MM.1S (cell line): ENCODE measurements around the gene KDELR3.

Experiments
- CTCF ChIP-seq: fragments of 300-600 bp; sonication (generic); IDR thresholded peaks from 2 replicates; pipeline ENCODE4 v1.5.1; 2016; ENCODE audit warnings: antibody characterized with exemption, low read length, mixed read lengths
- EZH2 ChIP-seq: fragments of 300-600 bp; sonication (generic); optimal IDR thresholded peaks from 2 replicates; pipeline ENCODE3; 2017; ENCODE audit warnings: low read depth, mild to moderate bottlenecking, antibody characterized with exemption, low read length, mixed read lengths

GRCh38 chr22:38444783-38445182 is 23.1 kb upstream of the KDELR3 start:
- TF ChIP-seq CTCF (no peak), EZH2 (no peak)
